Mesodermal cell (in vitro differentiated cells): ENCODE results near the gene GNAL.

Experiments used
- H3K27ac ChIP-seq: 2 replicates; pipeline ENCODE4 v1.7.0; 2013; ENCODE audit warnings: mild to moderate bottlenecking, low read depth, low read length, moderate library complexity; ENCODE audit not compliant: severe bottlenecking
- H3K36me3 ChIP-seq: 2 replicates; pipeline ENCODE4 v1.7.1; 2013; ENCODE audit warnings: mild to moderate bottlenecking, low read length, moderate library complexity; ENCODE audit not compliant: control insufficient read depth, insufficient read depth
- H3K4me1 ChIP-seq: one replicate; pipeline ENCODE4 v1.7.1; 2013; ENCODE audit warnings: mild to moderate bottlenecking, low read length; ENCODE audit not compliant: insufficient read depth, control insufficient read depth, poor library complexity, severe bottlenecking
- H3K4me3 ChIP-seq: 2 replicates; pipeline ENCODE4 v1.7.0; 2013; ENCODE audit warnings: low read length, control low read depth, mild to moderate bottlenecking; ENCODE audit not compliant: insufficient read depth, poor library complexity, severe bottlenecking; ENCODE audit errors: extremely low read depth
- H3K9me3 ChIP-seq: 2 replicates; pipeline ENCODE4 v1.7.1; 2013; ENCODE audit warnings: mild to moderate bottlenecking, low read length, moderate library complexity; ENCODE audit not compliant: control insufficient read depth
- WGBS, 2 experiments: methylation state at CpG; one replicate each; pipeline ENCODE4 v1.1.5; 2013; ENCODE audit warnings: missing lambda C conversion rate in 2 of 2; ENCODE audit not compliant: insufficient coverage in 2 of 2; 5-methylcytosine and 5-hydroxymethylcytosine counted together

The GNAL gene

DNA sequence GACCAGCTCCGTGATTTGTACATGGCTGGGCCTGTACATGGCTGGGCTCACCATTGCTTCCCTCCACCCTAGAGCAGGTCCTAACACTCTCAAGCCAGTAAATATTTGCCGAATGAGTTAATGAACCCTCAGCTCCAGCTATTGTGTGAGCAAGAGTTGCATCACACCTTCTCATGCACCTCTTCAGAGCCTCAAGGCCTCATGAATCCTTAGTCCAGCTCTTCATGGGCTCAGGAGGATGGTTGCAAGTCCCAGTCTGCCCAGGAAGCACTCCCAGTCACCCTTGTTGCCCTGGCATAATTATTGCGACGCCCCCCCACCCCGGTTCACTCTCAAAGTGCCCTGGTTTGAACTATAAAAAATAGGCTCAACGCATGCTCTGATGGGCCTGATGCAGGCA lies 30.1 kb upstream of the GNAL start:
- 87% methylated on average over 5 to 6 of the region's 6 CpGs for WGBS, 2 experiments
- H3K4me3 ChIP-seq, result no peak overlapping the region
- no peaks in the 10 kb centered on the region for H3K9me3 ChIP-seq
- no peaks in the 10 kb centered on the region for H3K36me3 ChIP-seq
- H3K27ac ChIP-seq, result no peak overlapping the region
- no peaks in the 10 kb centered on the region for H3K4me1 ChIP-seq

DNA sequence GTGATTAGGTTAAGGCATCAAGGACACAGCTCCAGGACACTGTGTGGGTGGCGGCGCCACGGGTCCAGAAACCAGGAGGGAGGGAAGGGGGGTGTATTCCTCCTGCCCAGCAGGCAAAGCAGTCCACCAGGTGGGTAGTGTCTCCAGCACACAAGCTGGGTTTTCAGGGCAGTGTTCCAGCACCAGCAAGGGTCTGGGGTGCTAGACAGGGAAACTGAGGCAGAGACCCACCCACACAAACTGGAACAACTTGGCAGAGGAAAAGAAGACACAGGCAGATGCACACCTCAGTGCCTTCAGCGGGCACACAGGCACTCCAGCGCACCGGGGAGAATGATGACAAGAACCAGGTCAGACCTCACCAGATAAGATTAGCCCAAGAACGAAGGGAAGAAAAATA lies 28.4 kb upstream of the GNAL start:
- WGBS, 2 experiments, result 98 to 100% methylated on average over 7 of the region's 7 CpGs
- Histone ChIP-seq H3K4me3 (no peak overlapping the region), H3K9me3 (no peaks in the 10 kb centered on the region), H3K27ac (no peak overlapping the region), H3K36me3 (no peaks in the 10 kb centered on the region), H3K4me1 (no peaks in the 10 kb centered on the region)

DNA sequence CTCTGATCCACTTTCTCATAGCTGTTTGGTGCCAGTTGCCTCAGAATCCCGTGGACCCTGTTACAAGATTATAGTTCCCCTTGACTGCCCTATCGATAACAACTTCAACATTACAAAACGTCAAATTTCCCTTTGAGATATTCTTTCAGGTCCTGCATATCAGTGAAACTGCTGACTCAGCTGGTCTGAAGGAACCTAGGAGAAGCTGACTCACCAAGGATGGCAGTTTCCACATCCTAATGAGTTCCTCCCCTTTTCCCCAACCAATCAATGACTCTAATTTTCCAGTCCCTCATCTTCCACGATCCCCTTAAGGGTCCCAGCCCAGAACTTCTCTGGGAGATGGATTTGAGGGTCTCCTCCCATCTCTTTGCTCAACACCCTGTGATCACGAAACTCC lies 27.6 kb upstream of the GNAL start:
- Histone ChIP-seq H3K36me3 (no peaks in the 10 kb centered on the region), H3K27ac (no peak overlapping the region)
- 82 to 94% methylated on average over 5 of the region's 5 CpGs for WGBS, 2 experiments

DNA sequence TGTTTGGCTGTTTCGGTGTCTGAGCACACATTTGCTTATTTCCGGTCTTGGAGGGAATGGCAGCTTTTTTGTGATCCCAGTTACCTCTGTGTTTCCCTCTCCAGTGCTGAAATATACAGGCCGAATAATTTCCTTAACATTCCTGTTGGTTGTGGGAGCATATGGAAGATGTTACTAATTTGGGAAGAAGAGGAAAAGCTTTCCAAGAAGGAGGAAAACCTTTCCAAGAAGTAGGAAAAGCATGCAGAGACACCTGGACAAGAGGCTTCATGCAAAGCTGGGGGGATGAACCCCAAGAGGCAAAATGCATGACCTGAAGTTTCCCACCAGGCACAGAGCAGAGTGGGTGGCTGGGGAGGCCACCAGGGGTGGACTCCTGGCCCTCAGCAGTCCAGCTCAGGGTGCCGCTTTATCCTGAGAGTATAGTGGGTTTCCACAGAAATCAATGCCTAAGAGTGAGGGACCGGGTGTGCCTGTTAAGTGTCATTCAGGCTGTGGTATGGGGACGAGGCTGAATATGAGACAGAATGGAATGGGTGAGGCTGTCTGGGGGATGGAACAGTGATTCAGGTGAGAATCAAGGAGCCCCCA lies 25.5 kb upstream of the GNAL start:
- no peak overlapping the region for H3K4me3 ChIP-seq
- no peaks in the 10 kb centered on the region for H3K9me3 ChIP-seq
- 91 to 92% methylated on average over 4 to 5 of the region's 6 CpGs for WGBS, 2 experiments
- H3K36me3 ChIP-seq, result no peaks in the 10 kb centered on the region
- no peaks in the 10 kb centered on the region for H3K4me1 ChIP-seq
- H3K27ac ChIP-seq, result no peak overlapping the region

More for the DNA sequence above, 27.6 kb upstream of the GNAL start:
- H3K4me3 ChIP-seq, result no peak overlapping the region
- no peaks in the 10 kb centered on the region for H3K4me1 ChIP-seq
- H3K9me3 ChIP-seq, result no peaks in the 10 kb centered on the region

DNA sequence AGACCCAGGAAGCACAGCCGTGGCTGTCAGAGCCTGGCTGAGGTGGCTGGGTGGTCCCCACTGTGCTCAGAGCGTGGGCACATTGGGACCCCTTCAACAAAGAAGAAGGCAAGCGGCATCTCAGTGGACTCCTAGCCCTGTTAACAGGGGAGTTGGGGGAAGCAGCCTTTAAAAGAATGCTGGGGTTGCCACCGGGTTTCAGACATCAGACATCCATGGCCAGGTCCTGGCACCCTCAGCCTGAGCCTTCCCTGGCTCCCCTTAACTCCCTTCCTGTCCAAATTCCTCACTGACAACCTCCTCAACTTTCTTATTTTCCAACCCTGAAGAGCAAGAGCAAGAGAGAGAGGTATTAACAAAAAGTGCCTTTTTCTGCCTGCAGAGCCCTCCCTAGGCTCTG lies 24.8 kb upstream of the GNAL start:
- Histone ChIP-seq H3K36me3 (no peaks in the 10 kb centered on the region), H3K4me3 (no peak overlapping the region), H3K4me1 (no peaks in the 10 kb centered on the region), H3K9me3 (no peaks in the 10 kb centered on the region), H3K27ac (no peak overlapping the region)
- WGBS, 2 experiments, result 86 to 93% methylated on average over 3 of the region's 4 CpGs

DNA sequence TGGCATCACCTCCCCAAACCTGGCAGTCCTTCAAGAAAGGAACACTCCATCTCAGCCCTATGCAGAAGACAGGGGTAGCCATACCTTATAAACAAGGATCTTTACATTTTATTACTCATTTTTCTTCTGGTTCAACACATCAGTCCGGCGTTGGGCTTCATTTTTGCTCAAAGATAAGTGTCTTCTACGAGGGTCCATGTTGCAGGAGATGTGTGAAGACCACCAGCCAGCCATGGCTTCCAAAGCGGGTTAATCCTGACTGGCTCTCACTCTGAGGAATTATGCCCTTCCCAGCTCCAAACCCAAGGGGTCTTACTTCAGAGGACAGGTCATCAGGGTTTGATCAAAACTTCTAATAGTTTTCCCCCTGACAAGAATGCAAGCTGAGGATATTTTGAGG lies 23.9 kb upstream of the GNAL start:
- WGBS, 2 experiments, result 66 to 71% methylated on average over 3 to 4 of the region's 4 CpGs
- H3K4me1 ChIP-seq, result no peaks in the 10 kb centered on the region
- no peaks in the 10 kb centered on the region for H3K9me3 ChIP-seq
- H3K4me3 ChIP-seq, result no peak overlapping the region
- no peaks in the 10 kb centered on the region for H3K36me3 ChIP-seq
- H3K27ac ChIP-seq, result no peak overlapping the region

DNA sequence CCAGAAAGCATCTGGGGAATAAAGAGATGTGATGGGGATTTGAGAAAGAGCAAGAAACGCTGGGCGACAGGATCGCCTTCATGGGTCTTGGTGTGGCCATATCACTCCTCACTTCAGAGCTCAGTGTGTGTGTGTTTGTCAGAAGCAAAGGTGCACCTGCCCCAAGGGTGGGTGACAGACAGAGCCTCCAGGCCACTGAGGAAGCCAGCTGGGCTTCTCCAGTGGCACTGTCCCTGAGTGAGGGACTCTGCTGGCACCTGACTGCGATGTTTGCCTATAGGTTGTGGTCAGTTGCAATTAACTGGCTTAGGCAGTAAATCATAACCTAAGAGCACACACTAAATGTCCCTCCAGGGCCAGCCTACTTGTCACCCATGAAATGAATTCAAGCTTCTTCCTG lies 23.5 kb upstream of the GNAL start:
- no peak overlapping the region for H3K4me3 ChIP-seq
- H3K4me1 ChIP-seq, result no peaks in the 10 kb centered on the region
- H3K36me3 ChIP-seq, result no peaks in the 10 kb centered on the region
- WGBS, 2 experiments, result 78 to 82% methylated on average over 4 of the region's 4 CpGs
- H3K27ac ChIP-seq, result no peak overlapping the region
- no peaks in the 10 kb centered on the region for H3K9me3 ChIP-seq

DNA sequence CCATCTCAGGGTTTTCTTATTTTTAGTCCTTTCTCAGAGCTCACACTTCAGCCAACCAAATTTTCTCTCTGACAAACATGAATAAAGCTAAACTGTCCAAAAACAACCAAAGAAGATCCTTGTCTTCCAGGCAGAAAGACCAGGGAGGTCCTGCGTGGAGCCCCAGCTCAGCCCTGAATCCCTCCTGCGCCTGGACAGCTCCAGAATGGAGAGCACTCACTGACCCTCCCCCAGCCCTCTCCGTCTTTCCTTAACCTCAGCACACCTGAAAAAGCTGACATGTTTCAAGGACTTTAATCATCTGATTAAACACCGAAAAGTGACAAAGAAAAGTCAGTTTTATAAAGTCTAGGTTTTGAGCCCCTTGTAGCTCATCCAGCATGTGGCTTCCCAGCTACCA lies 22.9 kb upstream of the GNAL start:
- H3K27ac ChIP-seq, result no peak overlapping the region
- H3K4me3 ChIP-seq, result no peak overlapping the region
- no peaks in the 10 kb centered on the region for H3K9me3 ChIP-seq
- H3K36me3 ChIP-seq, result no peaks in the 10 kb centered on the region
- no peaks in the 10 kb centered on the region for H3K4me1 ChIP-seq
- 63 to 69% methylated on average over 3 to 4 of the region's 4 CpGs for WGBS, 2 experiments

DNA sequence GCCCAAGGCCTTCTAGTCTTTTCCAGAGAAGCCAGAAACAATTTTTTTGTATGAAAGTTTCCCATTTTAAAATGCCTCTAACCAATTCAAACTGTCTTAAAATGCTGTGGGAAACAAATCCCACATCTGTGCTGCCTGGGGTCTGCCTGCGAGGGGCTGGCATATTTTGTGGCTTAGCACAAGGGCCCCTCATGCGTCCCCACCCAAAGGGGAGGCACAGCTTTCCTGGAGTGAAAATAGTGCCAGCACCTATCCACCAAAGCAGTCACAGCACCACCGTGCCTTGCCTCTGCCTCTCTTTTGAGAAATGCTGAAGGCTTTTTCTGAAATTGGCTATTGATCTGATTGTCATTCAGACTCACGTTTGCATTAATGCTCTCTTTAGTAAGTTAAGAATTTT lies 22.2 kb upstream of the GNAL start:
- 85 to 95% methylated on average over 2 of the region's 4 CpGs for WGBS, 2 experiments
- no peak overlapping the region for H3K27ac ChIP-seq
- no peaks in the 10 kb centered on the region for H3K4me1 ChIP-seq
- no peaks in the 10 kb centered on the region for H3K9me3 ChIP-seq
- H3K4me3 ChIP-seq, result no peak overlapping the region
- H3K36me3 ChIP-seq, result no peaks in the 10 kb centered on the region

DNA sequence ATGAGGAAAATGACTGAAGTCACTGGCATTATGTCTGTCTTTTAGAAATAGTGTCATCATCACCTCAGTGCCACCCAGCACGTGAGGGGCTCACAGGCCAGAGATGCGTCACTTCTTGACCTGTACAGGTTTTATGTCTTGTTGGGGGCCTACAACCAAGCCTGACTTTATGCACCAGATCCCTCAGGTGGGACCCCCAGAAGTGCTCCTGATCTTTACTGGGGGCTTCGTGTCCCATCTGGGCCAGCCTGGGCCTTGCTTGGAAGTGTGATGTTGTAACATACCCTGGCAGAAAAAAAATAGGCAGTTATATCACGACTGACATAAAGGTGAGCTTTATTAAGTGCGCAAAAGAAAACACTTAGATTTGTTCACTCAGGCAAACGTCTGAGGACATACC lies 21.5 kb upstream of the GNAL start:
- Histone ChIP-seq H3K4me1 (no peaks in the 10 kb centered on the region), H3K9me3 (no peaks in the 10 kb centered on the region), H3K27ac (no peak overlapping the region), H3K4me3 (no peak overlapping the region), H3K36me3 (no peaks in the 10 kb centered on the region)
- 86 to 97% methylated on average over 2 to 5 of the region's 6 CpGs for WGBS, 2 experiments

DNA sequence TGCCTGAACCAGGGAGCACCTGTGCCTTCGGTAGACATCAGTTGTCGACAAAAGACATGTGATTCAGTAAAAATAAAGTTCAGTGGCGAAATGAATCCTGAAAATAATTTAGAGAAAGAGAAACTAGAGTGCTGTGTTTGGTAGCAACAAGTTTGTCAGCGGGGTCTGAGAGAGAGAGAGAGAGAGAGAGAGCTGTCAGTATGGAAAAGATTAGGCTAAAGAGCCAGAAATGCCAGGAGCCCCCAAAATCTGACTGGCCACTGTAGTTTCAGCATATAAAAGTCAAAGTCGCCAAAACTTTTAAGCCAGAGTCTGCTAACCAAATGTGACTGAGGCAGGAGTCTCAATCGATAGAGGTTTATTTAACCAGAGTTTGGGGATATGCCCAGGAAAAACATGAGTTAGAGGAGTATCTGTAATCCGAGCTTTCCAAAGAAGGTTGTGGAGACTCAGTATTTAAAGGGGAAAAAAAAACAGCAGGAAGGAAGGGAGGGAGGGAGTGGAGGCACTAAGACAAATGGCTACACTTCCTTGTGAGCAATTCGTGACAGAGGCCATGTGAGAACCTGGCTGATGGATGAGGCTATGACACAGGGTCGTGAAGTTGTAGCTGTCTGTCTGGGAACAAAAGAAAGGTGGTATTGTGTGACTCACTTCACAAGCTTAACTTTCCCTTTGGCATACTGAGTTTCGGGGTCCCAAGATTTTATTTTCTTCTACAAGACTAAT lies 20.5 kb upstream of the GNAL start:
- no peaks in the 10 kb centered on the region for H3K4me1 ChIP-seq
- no peak overlapping the region for H3K27ac ChIP-seq
- H3K9me3 ChIP-seq, result no peaks in the 10 kb centered on the region
- no peaks in the 10 kb centered on the region for H3K36me3 ChIP-seq
- H3K4me3 ChIP-seq, result no peak overlapping the region
- 76 to 78% methylated on average over 9 to 10 of the region's 10 CpGs for WGBS, 2 experiments
